ENCODE measurements around the gene EMD. TPM values are rescaled to one million over a fixed set of nuclear protein-coding genes. Genes with fewer than 3 reads are reported as not detected.
"Not testable (repeated sequence)": the region's sequence is repeated elsewhere in the genome, so short reads cannot be mapped to it uniquely, and the experiment has no call there.

Gene EMD
- total RNA-seq, 1 experiment from 2014 or later, result 115 TPM

- H2BK5ac ChIP-seq (ENCODE audit: insufficient read length, low read length); H2BK120ac ChIP-seq (ENCODE audit: low read depth, low read length, poor library complexity, severe bottlenecking); H3K27ac ChIP-seq (ENCODE audit: insufficient read length, low read depth, low read length); H3K4ac ChIP-seq (ENCODE audit: low read depth, low read length); H3K9me3 Mint-ChIP-seq; H3T11ph ChIP-seq (ENCODE audit: low read length); H3K79me1 ChIP-seq (ENCODE audit: insufficient read depth, low read depth, low read length, poor library complexity, severe bottlenecking); H2BK15ac ChIP-seq (ENCODE audit: low read depth, low read length); H3K4me3 Mint-ChIP-seq; H3K18ac ChIP-seq (ENCODE audit: insufficient read length, low read depth, low read length); H4K91ac ChIP-seq (ENCODE audit: insufficient read length, low read depth, low read length); H3K23me2 ChIP-seq (ENCODE audit: insufficient read length, low read depth, low read length, poor library complexity, severe bottlenecking); H4K8ac ChIP-seq (replicated peaks; ENCODE audit: insufficient read length, low read depth, low read length); H3K4me1 Mint-ChIP-seq; H3K4me1 ChIP-seq (ENCODE audit: insufficient read depth, low read length); H4K5ac ChIP-seq (ENCODE audit: insufficient read length, low read depth, low read length); H3K27me3 ChIP-seq (ENCODE audit: insufficient read depth, low read length); H3K27me3 Mint-ChIP-seq (ENCODE audit: low read depth); H2AFZ ChIP-seq (ENCODE audit: low read length); H2BK20ac ChIP-seq (ENCODE audit: low read depth, low read length, poor library complexity, severe bottlenecking); H2AK5ac ChIP-seq (ENCODE audit: insufficient read length, low read length); H3K23ac ChIP-seq (ENCODE audit: insufficient read length, low read depth, low read length); DNase-seq; H3K56ac ChIP-seq (ENCODE audit: insufficient read length, low read depth, low read length); H3K14ac ChIP-seq (ENCODE audit: insufficient read depth, low read length); H2BK12ac ChIP-seq (ENCODE audit: insufficient read length, low read depth, low read length); H3K79me2 ChIP-seq (ENCODE audit: insufficient read depth, low read length); H3K9ac ChIP-seq (ENCODE audit: extremely low read depth, insufficient read length, low read length); H3K36me3 Mint-ChIP-seq (ENCODE audit: insufficient read depth in 1 of 3, low read depth in 3 of 3); H3K27ac Mint-ChIP-seq; H3K9me3 ChIP-seq (ENCODE audit: control insufficient read depth, low read depth, low read length); H4K20me1 ChIP-seq (ENCODE audit: control insufficient read depth, insufficient read depth, insufficient read length); H3K4me2 ChIP-seq (ENCODE audit: insufficient read depth, insufficient read length, low read length): not testable (repeated sequence)
- WGBS (ENCODE audit: extremely low coverage, insufficient read length, low lambda C conversion rate), result no CpG with 5 or more reads among the region's 16 CpGs
These were observed 36.0 kb upstream of the EMD start for GRCh38 chrX:154343063-154343462.

- H2BK12ac ChIP-seq (ENCODE audit: insufficient read length, low read depth, low read length); H3K4me1 ChIP-seq (ENCODE audit: insufficient read depth, low read length); H2BK5ac ChIP-seq (ENCODE audit: insufficient read length, low read length); H3K4me1 Mint-ChIP-seq; H3K4me3 Mint-ChIP-seq; H2BK120ac ChIP-seq (ENCODE audit: low read depth, low read length, poor library complexity, severe bottlenecking); H3K36me3 Mint-ChIP-seq (ENCODE audit: insufficient read depth in 1 of 3, low read depth in 3 of 3); H3K9ac ChIP-seq (ENCODE audit: extremely low read depth, insufficient read length, low read length); H3K27me3 Mint-ChIP-seq (ENCODE audit: low read depth); H3K4me2 ChIP-seq (ENCODE audit: insufficient read depth, insufficient read length, low read length); H2BK20ac ChIP-seq (ENCODE audit: low read depth, low read length, poor library complexity, severe bottlenecking); H3K4ac ChIP-seq (ENCODE audit: low read depth, low read length); H3K27me3 ChIP-seq (ENCODE audit: insufficient read depth, low read length); DNase-seq; H4K20me1 ChIP-seq (ENCODE audit: control insufficient read depth, insufficient read depth, insufficient read length); H3T11ph ChIP-seq (ENCODE audit: low read length); H3K56ac ChIP-seq (ENCODE audit: insufficient read length, low read depth, low read length); H3K18ac ChIP-seq (ENCODE audit: insufficient read length, low read depth, low read length); H3K79me2 ChIP-seq (ENCODE audit: insufficient read depth, low read length); H3K27ac ChIP-seq (ENCODE audit: insufficient read length, low read depth, low read length); H3K23ac ChIP-seq (ENCODE audit: insufficient read length, low read depth, low read length); H2AFZ ChIP-seq (ENCODE audit: low read length); H2BK15ac ChIP-seq (ENCODE audit: low read depth, low read length); H4K91ac ChIP-seq (ENCODE audit: insufficient read length, low read depth, low read length); H3K79me1 ChIP-seq (ENCODE audit: insufficient read depth, low read depth, low read length, poor library complexity, severe bottlenecking); H4K8ac ChIP-seq (replicated peaks; ENCODE audit: insufficient read length, low read depth, low read length); H3K23me2 ChIP-seq (ENCODE audit: insufficient read length, low read depth, low read length, poor library complexity, severe bottlenecking); H3K14ac ChIP-seq (ENCODE audit: insufficient read depth, low read length); H2AK5ac ChIP-seq (ENCODE audit: insufficient read length, low read length); H4K5ac ChIP-seq (ENCODE audit: insufficient read length, low read depth, low read length); H3K27ac Mint-ChIP-seq: not testable (repeated sequence)
- peaks cover 12% of the 10 kb centered on the region in 2 experiments for H3K9me3 Mint-ChIP-seq
- no CpG with 5 or more reads among the region's 20 CpGs for WGBS (ENCODE audit: extremely low coverage, insufficient read length, low lambda C conversion rate)
- peaks cover 11% of the 10 kb centered on the region for H3K9me3 ChIP-seq (ENCODE audit: control insufficient read depth, low read depth, low read length)
These were observed 35.5 kb upstream of the EMD start for GRCh38 chrX:154343620-154344019.
